Endothelial cell of umbilical vein (primary cell): ENCODE results near the gene BIN1. TPM values are rescaled to one million over a fixed set of nuclear protein-coding genes. Genes with fewer than 3 reads are reported as not detected.

Source experiments
- BruUV-seq: library from RNA; stranded (reverse); fragments of 400-500 nt; replicated peaks from 2 replicates; lab custom pipeline; 2021; lab: Mats Ljungman, UMichigan
- CTCF ChIA-PET: fragments of 300-600, 350-600 bp; sonication (Branson Sonifier 250); formaldehyde crosslinking; loops from one replicate; lab custom pipeline; 2021; ENCODE audit warnings: antibody characterized with exemption, inconsistent platforms; lab: Charles Lee
- POLR2A ChIA-PET: fragments of 300-600, 350-600 bp; sonication (Branson Sonifier 250); formaldehyde crosslinking; loops from one replicate; lab custom pipeline; 2021; ENCODE audit warnings: antibody characterized with exemption, inconsistent platforms; lab: Charles Lee
- DNase-seq: peaks from one replicate; pipeline ENCODE4 v3.0.0-alpha.2; 2011; ENCODE audit warnings: low read depth, low spot score
- FAIRE-seq: peaks from 2 replicates; lab custom pipeline; 2011; peaks lifted over from hg19 to GRCh38; lab: Jason Lieb, UNC
- H2AFZ ChIP-seq: 2 replicates; pipeline ENCODE4 v1.6.0; 2012; ENCODE audit warnings: low read depth, low read length, control low read depth, inconsistent platforms
- H3K27ac ChIP-seq: 2 replicates; pipeline ENCODE4 v1.5.1; 2011; ENCODE audit warnings: low read depth, mild to moderate bottlenecking, control low read depth, low read length, moderate library complexity; ENCODE audit not compliant: insufficient read depth
- H3K27me3 ChIP-seq, 2 experiments: 2 replicates each; pipeline versions ENCODE4 v1.6.0 to v1.6.1; 2011; ENCODE audit warnings: low read length in 2 of 2, mixed read lengths in 1 of 2; ENCODE audit not compliant: control insufficient read depth in 2 of 2, insufficient read depth in 2 of 2
- H3K36me3 ChIP-seq, 2 experiments: 2 replicates in 1 of 2; 3 replicates in 1 of 2; pipeline ENCODE4 v1.5.1; 2011; ENCODE audit warnings: low read length in 2 of 2, mild to moderate bottlenecking in 1 of 2, moderate library complexity in 1 of 2; ENCODE audit not compliant: control insufficient read depth in 2 of 2, insufficient read depth in 2 of 2; ENCODE audit errors: extremely low read depth in 1 of 2
- H3K4me1 ChIP-seq: 3 replicates; pipeline ENCODE4 v1.5.1; 2011; ENCODE audit warnings: mild to moderate bottlenecking, low read length; ENCODE audit not compliant: control insufficient read depth, insufficient read depth; ENCODE audit errors: extremely low read depth
- H3K4me2 ChIP-seq: 2 replicates; pipeline ENCODE4 v1.6.1; 2011; ENCODE audit warnings: low read length, control low read depth, mixed read lengths; ENCODE audit not compliant: insufficient read depth
- H3K4me3 ChIP-seq, 3 experiments: fragments of 200-600 bp in 1 of 3; sonication (generic), shearing (Covaris generic) in 1 of 3; replicated peaks in 1 of 3; 2 replicates each; pipeline ENCODE4 v1.5.1; 2011 to 2016; ENCODE audit warnings: control low read depth in 3 of 3, low read length in 3 of 3, mild to moderate bottlenecking in 2 of 3, inconsistent platforms in 1 of 3, low read depth in 1 of 3, moderate library complexity in 1 of 3; ENCODE audit not compliant: insufficient read depth in 1 of 3
- H3K79me2 ChIP-seq: 2 replicates; pipeline ENCODE4 v1.6.0; 2012; ENCODE audit warnings: low read length, inconsistent platforms; ENCODE audit not compliant: control insufficient read depth, insufficient read depth
- H3K9ac ChIP-seq: replicated peaks from 2 replicates; pipeline ENCODE3; 2011; ENCODE audit warnings: low read length, control low read depth; ENCODE audit not compliant: insufficient read depth; ENCODE audit errors: extremely low read depth
- H3K9me1 ChIP-seq: replicated peaks from 3 replicates; pipeline ENCODE4 v1.6.0; 2011; ENCODE audit warnings: mild to moderate bottlenecking, low read length; ENCODE audit not compliant: control insufficient read depth, insufficient read depth; ENCODE audit errors: extremely low read depth
- H3K9me3 ChIP-seq: replicated peaks from 2 replicates; pipeline ENCODE4 v1.5.1; 2012; ENCODE audit warnings: low read length, inconsistent platforms; ENCODE audit not compliant: control insufficient read depth, insufficient read depth
- H4K20me1 ChIP-seq: replicated peaks from 2 replicates; pipeline ENCODE3; 2011; ENCODE audit warnings: mild to moderate bottlenecking, low read length; ENCODE audit not compliant: control insufficient read depth, insufficient read depth; ENCODE audit errors: extremely low read depth
- EZH2 ChIP-seq: IDR thresholded peaks from 2 replicates; pipeline ENCODE4 v1.6.1; 2012; ENCODE audit warnings: borderline replicate concordance, low read depth, mild to moderate bottlenecking, moderate library complexity, low read length, inconsistent platforms; ENCODE audit not compliant: severe bottlenecking
- FOS ChIP-seq: IDR thresholded peaks from 2 replicates; pipeline ENCODE4 v1.6.1; 2011; ENCODE audit warnings: mild to moderate bottlenecking, low read length, moderate library complexity, borderline replicate concordance; ENCODE audit not compliant: insufficient read depth
- GATA2 ChIP-seq: IDR thresholded peaks from 2 replicates; pipeline ENCODE4 v1.7.0; 2011; ENCODE audit warnings: low read depth, mild to moderate bottlenecking, moderate library complexity, mixed read lengths, low read length; ENCODE audit not compliant: insufficient read length, insufficient read depth
- JUN ChIP-seq: IDR thresholded peaks from 2 replicates; pipeline ENCODE4 v1.6.1; 2011; ENCODE audit warnings: borderline replicate concordance, low read depth; ENCODE audit not compliant: insufficient read length, insufficient read depth
- MYC ChIP-seq: IDR thresholded peaks from one replicate; pipeline ENCODE4 v1.6.1; 2011; ENCODE audit warnings: mild to moderate bottlenecking, low read depth, low read length
- POLR2A ChIP-seq: IDR thresholded peaks from 2 replicates; pipeline ENCODE4 v1.6.1; 2012; ENCODE audit warnings: low read depth, mild to moderate bottlenecking, control low read depth, low read length
- POLR2AphosphoS5 ChIP-seq: IDR thresholded peaks from 2 replicates; pipeline ENCODE4 v1.6.1; 2012; ENCODE audit warnings: low read depth, mild to moderate bottlenecking, control low read depth, low read length, moderate library complexity; ENCODE audit not compliant: insufficient read depth
- dilution Hi-C: fragments of 300-500 bp; cut with MboI; formaldehyde crosslinking; loops from one replicate; pipeline ENCODE4 v1.15.0; 2019; ENCODE audit warnings: low sequenced_read_pairs; ENCODE audit not compliant: extremely low pct_ligation_motif_present
- intact Hi-C: fragments of 100-400 bp; cut with micrococcal nuclease; formaldehyde crosslinking; loops from one replicate; pipeline ENCODE4 v1.10.0; 2022
- polyA plus RNA-seq, 4 experiments: library from polyadenylated mRNA; depleted of rRNA in 3 of 4; stranded (reverse) in 3 of 4; unstranded in 1 of 4; fragments of >200 nt; gene quantifications; 2 replicates each; pipeline versions ENCODE4 v1.2.1 to v1.2.3, GENCODE V29; 2011 to 2012; ENCODE audit warnings: missing spikeins in 1 of 4
- total RNA-seq: library from RNA; stranded (reverse); gene quantifications from 2 replicates; pipeline ENCODE4 v1.2.3, GENCODE V29; 2021
- TF ChIP-seq, protein P1 (sequence below), 2 donors: IDR thresholded peaks; 1 replicate in 1 of 2; 2 replicates in 1 of 2; pipeline ENCODE4 v1.5.1; 2011; ENCODE audit warnings: low read length in 2 of 2, mild to moderate bottlenecking in 2 of 2, moderate library complexity in 2 of 2, control low read depth in 1 of 2, inconsistent platforms in 1 of 2, low read depth in 1 of 2; ENCODE audit not compliant: insufficient read depth in 1 of 2; ENCODE audit errors: extremely low read depth in 1 of 2
- TF ChIP-seq, protein P2 (sequence below): IDR thresholded peaks from 2 replicates; pipeline ENCODE4 v1.6.1; 2011; ENCODE audit not compliant: insufficient read depth, insufficient read length

Gene BIN1
- total and polyA plus RNA-seq, 2 donors (not counting 3 experiments of a cell fraction or from before 2014, with no cell fraction given), result 26.3 to 36.9 TPM

DNA sequence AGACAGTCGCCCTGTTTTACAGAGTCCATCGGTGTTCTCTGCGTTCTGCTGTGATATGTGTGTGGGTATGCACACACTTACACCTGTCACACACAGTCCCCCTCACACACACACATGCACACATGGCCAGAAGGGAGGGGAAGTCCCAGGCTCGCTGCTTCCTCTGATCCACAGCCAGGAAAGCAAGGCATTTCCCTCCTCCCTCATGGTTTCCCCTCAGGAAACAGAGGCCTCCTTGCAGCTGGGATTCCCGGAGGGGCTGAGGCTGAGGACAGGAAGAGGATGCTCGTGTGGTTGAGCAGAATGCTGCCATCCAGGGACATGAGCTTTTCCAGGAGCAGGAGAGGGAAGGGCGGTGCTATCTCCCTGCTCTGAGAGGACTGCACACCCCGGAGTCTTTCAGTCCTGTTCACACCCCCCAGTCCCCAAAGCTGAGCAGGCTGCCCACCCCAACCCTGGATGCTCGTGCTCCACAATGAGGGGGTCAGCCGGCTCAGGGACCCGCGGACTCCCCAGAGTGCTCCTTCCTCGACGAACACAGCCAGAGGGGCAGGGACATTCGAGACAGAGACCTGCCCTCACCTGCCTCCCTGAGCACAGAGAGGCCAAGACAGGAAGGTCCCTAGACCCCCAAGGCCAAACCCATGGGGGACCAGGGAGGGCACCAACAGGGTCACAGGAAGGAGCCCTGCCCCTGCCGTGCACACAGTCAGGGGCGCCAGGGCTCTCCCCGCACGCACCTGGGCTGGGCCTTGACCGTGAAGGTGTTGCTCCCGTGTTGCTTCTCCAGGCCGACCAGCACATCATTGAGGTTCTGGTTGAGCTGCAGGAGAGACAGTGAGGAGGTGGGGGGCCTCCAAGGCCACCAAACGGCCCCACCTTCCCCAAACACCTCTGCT lies 45.3 kb downstream of the BIN1 start:
- ChIA-PET CTCF (interaction anchor here (0.5 to 1.2 kb wide), 5 partner anchors 11 to 45 kb away, joined by 3 to 6 read pairs (median 3); partner anchors contain the start of gene BIN1), POLR2A (interaction anchor here (0.7 kb wide), 1 partner anchor 25 kb away, joined by 6 read pairs; no protein-coding TSS in a partner anchor)
- H3K9me3 ChIP-seq, result no peaks in the 10 kb centered on the region
- peak overlapping the region; percentile 71 for H3K9ac ChIP-seq
- no peaks in the 10 kb centered on the region for H4K20me1 ChIP-seq
- H3K79me2 ChIP-seq, result no peaks in the 10 kb centered on the region
- DNase-seq, result peak; percentile 94
- H3K9me1 ChIP-seq, result no peaks in the 10 kb centered on the region
- H3K4me2 ChIP-seq, result peak overlapping the region; percentile 20
- BruUV-seq, result TSS peak; percentile 9
- H2AFZ ChIP-seq, result peak overlapping the region; percentile 16
- H3K4me1 ChIP-seq, result peaks cover 50% of the 10 kb centered on the region
- H3K36me3 ChIP-seq, result no peaks in the 10 kb centered on the region
- peak; percentile 100 for FAIRE-seq
- peak overlapping the region; percentile 97 for H3K27ac ChIP-seq
- intact Hi-C loops (loop anchor here (1.0 to 10.0 kb wide), 4 partner anchors 32 to 404 kb away; partner anchors contain the start of genes ERCC3 and GYPC), dilution Hi-C loops (no loop called here)
- TF ChIP-seq GATA2 (peak; percentile 66), POLR2A (peak; percentile 65), JUN (no peak), EZH2 (no peak), POLR2AphosphoS5 (peak; percentile 99), FOS (peak; percentile 72), MYC (peak; percentile 87)
- TF ChIP-seq, protein P1, sequence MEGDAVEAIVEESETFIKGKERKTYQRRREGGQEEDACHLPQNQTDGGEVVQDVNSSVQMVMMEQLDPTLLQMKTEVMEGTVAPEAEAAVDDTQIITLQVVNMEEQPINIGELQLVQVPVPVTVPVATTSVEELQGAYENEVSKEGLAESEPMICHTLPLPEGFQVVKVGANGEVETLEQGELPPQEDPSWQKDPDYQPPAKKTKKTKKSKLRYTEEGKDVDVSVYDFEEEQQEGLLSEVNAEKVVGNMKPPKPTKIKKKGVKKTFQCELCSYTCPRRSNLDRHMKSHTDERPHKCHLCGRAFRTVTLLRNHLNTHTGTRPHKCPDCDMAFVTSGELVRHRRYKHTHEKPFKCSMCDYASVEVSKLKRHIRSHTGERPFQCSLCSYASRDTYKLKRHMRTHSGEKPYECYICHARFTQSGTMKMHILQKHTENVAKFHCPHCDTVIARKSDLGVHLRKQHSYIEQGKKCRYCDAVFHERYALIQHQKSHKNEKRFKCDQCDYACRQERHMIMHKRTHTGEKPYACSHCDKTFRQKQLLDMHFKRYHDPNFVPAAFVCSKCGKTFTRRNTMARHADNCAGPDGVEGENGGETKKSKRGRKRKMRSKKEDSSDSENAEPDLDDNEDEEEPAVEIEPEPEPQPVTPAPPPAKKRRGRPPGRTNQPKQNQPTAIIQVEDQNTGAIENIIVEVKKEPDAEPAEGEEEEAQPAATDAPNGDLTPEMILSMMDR (IDR thresholded peaks at IDR 0.05; ENCODE audit: extremely low read depth in 1 of 2, insufficient read depth in 1 of 2, low read depth in 1 of 2, low read length in 2 of 2), result no peak
- TF ChIP-seq, protein P2, sequence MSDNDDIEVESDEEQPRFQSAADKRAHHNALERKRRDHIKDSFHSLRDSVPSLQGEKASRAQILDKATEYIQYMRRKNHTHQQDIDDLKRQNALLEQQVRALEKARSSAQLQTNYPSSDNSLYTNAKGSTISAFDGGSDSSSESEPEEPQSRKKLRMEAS, result peak; percentile 80
- H3K4me3 ChIP-seq, result no peak overlapping the region
- H3K27me3 ChIP-seq, result no peaks in the 10 kb centered on the region
